GM23338 (cell line): ENCODE measurements around the gene LLGL1.

ENCODE experiments used
- CREB1 ChIP-seq: fragments of 250-450 bp; sonication (Bioruptor Pico); IDR thresholded peaks from 2 replicates; pipeline ENCODE4 v1.5.0; 2020; ENCODE audit warnings: low read depth, mild to moderate bottlenecking, moderate library complexity
- EZH2 ChIP-seq: fragments of 200-600 bp; sonication (generic); IDR thresholded peaks from one replicate; pipeline ENCODE4 v1.8.0; 2017; ENCODE audit warnings: antibody characterized with exemption, mild to moderate bottlenecking, low read depth; ENCODE audit not compliant: unreplicated experiment
- EZH2phosphoT487 ChIP-seq: fragments of 200-600 bp; sonication (generic); IDR thresholded peaks from one replicate; pipeline ENCODE4 v1.8.1; 2018; ENCODE audit warnings: antibody characterized with exemption; ENCODE audit not compliant: unreplicated experiment
- JUNB ChIP-seq: IDR thresholded peaks from one replicate; pipeline ENCODE4 v1.6.1; 2016; ENCODE audit warnings: antibody characterized with exemption; ENCODE audit not compliant: unreplicated experiment
- POLR2AphosphoS5 ChIP-seq: IDR thresholded peaks from 2 replicates; pipeline ENCODE4 v1.6.1; 2016; ENCODE audit warnings: antibody characterized with exemption, low read depth
- REST ChIP-seq: IDR thresholded peaks from one replicate; pipeline ENCODE4 v1.6.1; 2018; ENCODE audit warnings: antibody characterized with exemption; ENCODE audit not compliant: unreplicated experiment
- STAT1 ChIP-seq: IDR thresholded peaks from one replicate; pipeline ENCODE4 v1.6.1; 2016; ENCODE audit warnings: antibody characterized with exemption; ENCODE audit not compliant: unreplicated experiment
- ZNF114 ChIP-seq: fragments of 250-450 bp; sonication (Bioruptor Pico); IDR thresholded peaks from 2 replicates; pipeline ENCODE4 v1.5.0; 2020; ENCODE audit warnings: mild to moderate bottlenecking, moderate library complexity
- ZNF331 ChIP-seq: fragments of 250-450 bp; sonication (Bioruptor Pico); IDR thresholded peaks from 2 replicates; pipeline ENCODE4 v1.5.0; 2020; ENCODE audit warnings: low read depth, mild to moderate bottlenecking, moderate library complexity
- TF ChIP-seq, protein P1 (sequence below), 2 experiments: fragments of 200-600 bp in 1 of 2; sonication (generic) in 1 of 2; conservative IDR thresholded peaks; 2 replicates each; pipeline versions ENCODE4 v1.5.1 to v1.6.1; 2016 to 2017; ENCODE audit warnings: antibody characterized with exemption in 2 of 2, low read depth in 2 of 2, mild to moderate bottlenecking in 2 of 2, moderate library complexity in 1 of 2
- TF ChIP-seq, protein P2 (sequence below): IDR thresholded peaks from 2 replicates; pipeline ENCODE4 v1.6.1; 2016; ENCODE audit warnings: antibody characterized with exemption

DNA sequence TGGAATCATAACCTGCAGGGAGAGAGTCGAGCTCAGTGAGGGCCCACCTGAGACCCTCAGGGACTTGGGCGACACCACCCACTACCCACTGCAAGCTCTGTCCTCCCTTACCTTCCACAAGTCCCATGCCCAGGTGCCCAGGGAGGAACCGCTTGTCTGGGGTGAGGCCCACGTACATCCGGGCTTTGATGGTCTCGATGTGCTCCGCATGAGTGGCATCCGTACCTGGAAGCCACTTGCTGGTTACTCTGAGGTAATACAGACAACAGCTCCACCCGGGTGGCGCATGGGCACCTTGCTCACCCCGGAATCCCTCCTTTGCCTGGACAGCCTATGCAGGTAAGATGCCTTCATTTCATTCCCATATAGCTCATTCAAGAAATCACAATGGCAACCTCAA lies 59.9 kb downstream of the LLGL1 start:
- TF ChIP-seq POLR2AphosphoS5 (no peak), CREB1 (CRISPR knock-in tag) (no peak), JUNB (no peak), STAT1 (no peak), EZH2 (no peak), REST (no peak), EZH2phosphoT487 (no peak), ZNF114 (no peak), ZNF331 (CRISPR knock-in tag) (no peak)
- TF ChIP-seq, protein P1, sequence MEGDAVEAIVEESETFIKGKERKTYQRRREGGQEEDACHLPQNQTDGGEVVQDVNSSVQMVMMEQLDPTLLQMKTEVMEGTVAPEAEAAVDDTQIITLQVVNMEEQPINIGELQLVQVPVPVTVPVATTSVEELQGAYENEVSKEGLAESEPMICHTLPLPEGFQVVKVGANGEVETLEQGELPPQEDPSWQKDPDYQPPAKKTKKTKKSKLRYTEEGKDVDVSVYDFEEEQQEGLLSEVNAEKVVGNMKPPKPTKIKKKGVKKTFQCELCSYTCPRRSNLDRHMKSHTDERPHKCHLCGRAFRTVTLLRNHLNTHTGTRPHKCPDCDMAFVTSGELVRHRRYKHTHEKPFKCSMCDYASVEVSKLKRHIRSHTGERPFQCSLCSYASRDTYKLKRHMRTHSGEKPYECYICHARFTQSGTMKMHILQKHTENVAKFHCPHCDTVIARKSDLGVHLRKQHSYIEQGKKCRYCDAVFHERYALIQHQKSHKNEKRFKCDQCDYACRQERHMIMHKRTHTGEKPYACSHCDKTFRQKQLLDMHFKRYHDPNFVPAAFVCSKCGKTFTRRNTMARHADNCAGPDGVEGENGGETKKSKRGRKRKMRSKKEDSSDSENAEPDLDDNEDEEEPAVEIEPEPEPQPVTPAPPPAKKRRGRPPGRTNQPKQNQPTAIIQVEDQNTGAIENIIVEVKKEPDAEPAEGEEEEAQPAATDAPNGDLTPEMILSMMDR (conservative IDR thresholded peaks at IDR 0.05; ENCODE audit: low read depth in 2 of 2): no peak
- TF ChIP-seq, protein P2, sequence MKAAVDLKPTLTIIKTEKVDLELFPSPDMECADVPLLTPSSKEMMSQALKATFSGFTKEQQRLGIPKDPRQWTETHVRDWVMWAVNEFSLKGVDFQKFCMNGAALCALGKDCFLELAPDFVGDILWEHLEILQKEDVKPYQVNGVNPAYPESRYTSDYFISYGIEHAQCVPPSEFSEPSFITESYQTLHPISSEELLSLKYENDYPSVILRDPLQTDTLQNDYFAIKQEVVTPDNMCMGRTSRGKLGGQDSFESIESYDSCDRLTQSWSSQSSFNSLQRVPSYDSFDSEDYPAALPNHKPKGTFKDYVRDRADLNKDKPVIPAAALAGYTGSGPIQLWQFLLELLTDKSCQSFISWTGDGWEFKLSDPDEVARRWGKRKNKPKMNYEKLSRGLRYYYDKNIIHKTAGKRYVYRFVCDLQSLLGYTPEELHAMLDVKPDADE: no peak
